GM06990 (cell line): ENCODE data around the gene KLF16.

Experiments used
- DNase-seq: peaks from one replicate; pipeline ENCODE4 v3.0.0-alpha.2; 2011; ENCODE audit not compliant: insufficient read length; ENCODE audit errors: extremely low read depth
- H3K27me3 ChIP-seq: replicated peaks from 2 replicates; pipeline ENCODE4 v1.6.0; 2011; ENCODE audit warnings: low read length; ENCODE audit not compliant: control insufficient read depth, insufficient read depth
- H3K36me3 ChIP-seq: 2 replicates; pipeline ENCODE4 v1.5.1; 2011; ENCODE audit warnings: low read length; ENCODE audit not compliant: control insufficient read depth, insufficient read depth
- H3K4me3 ChIP-seq: replicated peaks from 2 replicates; pipeline ENCODE4 v1.5.1; 2011; ENCODE audit warnings: low read depth, mild to moderate bottlenecking, control low read depth, low read length
- TF ChIP-seq, protein P1 (sequence below): IDR thresholded peaks from 2 replicates; pipeline ENCODE4 v1.5.1; 2011; ENCODE audit warnings: low read length, control low read depth, mild to moderate bottlenecking, inconsistent platforms; ENCODE audit not compliant: insufficient read depth, poor library complexity, severe bottlenecking

Gene KLF16

DNA sequence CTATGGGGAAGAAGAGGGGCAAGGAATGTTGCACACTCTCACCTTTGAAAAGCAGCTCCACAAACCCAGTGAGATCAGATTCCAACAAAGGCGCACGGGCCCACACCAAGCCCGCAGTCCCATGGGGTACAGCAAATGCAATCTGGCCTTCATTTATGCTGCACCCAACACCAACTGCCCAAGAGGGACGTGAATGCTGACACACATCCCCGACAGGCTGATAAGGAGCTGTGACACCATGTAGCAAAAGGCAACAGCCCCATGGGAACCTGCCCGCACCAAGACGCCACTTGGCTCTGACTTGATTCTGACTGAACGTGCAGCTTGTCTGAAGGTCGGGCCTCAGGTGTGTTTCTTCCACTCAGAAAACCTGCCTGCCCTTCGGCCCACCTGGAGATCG, 32.4 kb downstream of the KLF16 start:
- no peak for DNase-seq
- H3K27me3 ChIP-seq = no peaks in the 10 kb centered on the region
- H3K36me3 ChIP-seq = peaks cover 9% of the 10 kb centered on the region
- TF ChIP-seq, protein P1, sequence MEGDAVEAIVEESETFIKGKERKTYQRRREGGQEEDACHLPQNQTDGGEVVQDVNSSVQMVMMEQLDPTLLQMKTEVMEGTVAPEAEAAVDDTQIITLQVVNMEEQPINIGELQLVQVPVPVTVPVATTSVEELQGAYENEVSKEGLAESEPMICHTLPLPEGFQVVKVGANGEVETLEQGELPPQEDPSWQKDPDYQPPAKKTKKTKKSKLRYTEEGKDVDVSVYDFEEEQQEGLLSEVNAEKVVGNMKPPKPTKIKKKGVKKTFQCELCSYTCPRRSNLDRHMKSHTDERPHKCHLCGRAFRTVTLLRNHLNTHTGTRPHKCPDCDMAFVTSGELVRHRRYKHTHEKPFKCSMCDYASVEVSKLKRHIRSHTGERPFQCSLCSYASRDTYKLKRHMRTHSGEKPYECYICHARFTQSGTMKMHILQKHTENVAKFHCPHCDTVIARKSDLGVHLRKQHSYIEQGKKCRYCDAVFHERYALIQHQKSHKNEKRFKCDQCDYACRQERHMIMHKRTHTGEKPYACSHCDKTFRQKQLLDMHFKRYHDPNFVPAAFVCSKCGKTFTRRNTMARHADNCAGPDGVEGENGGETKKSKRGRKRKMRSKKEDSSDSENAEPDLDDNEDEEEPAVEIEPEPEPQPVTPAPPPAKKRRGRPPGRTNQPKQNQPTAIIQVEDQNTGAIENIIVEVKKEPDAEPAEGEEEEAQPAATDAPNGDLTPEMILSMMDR = no peak
- H3K4me3 ChIP-seq = no peak overlapping the region

DNA sequence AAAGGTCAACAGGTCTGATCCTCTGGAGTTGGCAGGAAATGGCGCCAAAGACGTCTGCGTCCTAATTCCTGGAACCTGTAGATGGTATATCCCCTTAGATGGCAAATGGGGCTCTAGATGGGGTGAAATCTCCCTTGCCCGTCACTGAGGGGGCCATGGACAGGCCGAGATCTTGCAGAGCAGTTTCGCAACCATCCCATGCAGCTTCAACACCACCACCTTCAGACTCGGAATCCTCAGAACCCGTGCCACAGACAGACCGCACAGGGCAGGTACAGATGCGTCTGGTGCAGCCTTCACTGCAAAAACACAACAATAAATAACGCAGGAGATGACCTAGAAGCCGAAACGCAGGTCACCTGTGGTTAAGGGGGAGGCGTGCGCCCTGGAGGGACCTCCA, 32.8 kb downstream of the KLF16 start:
- H3K27me3 ChIP-seq = no peaks in the 10 kb centered on the region
- DNase-seq = no peak
- TF ChIP-seq, protein P1 = no peak
- H3K36me3 ChIP-seq = peaks cover 12% of the 10 kb centered on the region
- H3K4me3 ChIP-seq = no peak overlapping the region

DNA sequence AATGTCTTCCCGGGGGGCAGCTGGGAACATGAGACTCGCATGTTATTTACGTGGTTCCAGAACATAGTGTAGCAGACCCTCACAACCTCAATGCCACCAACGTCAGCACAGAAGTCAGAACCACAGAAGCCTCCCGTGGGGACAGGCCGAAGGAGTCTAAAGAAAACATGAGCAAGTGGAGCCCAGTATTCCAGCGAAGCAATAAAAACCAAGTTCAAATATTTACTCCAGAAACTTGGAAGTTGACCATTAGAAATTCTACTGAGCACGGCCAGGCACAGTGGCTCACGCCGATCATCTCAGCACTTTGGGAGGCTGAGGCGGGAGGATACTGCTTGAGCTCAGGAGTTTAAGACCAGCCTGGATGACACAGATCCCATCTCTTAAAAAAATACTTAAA, 33.4 kb downstream of the KLF16 start:
- H3K27me3 ChIP-seq = no peaks in the 10 kb centered on the region
- peaks cover 12% of the 10 kb centered on the region for H3K36me3 ChIP-seq
- no peak overlapping the region for H3K4me3 ChIP-seq
- TF ChIP-seq, protein P1 = no peak
- no peak for DNase-seq

DNA sequence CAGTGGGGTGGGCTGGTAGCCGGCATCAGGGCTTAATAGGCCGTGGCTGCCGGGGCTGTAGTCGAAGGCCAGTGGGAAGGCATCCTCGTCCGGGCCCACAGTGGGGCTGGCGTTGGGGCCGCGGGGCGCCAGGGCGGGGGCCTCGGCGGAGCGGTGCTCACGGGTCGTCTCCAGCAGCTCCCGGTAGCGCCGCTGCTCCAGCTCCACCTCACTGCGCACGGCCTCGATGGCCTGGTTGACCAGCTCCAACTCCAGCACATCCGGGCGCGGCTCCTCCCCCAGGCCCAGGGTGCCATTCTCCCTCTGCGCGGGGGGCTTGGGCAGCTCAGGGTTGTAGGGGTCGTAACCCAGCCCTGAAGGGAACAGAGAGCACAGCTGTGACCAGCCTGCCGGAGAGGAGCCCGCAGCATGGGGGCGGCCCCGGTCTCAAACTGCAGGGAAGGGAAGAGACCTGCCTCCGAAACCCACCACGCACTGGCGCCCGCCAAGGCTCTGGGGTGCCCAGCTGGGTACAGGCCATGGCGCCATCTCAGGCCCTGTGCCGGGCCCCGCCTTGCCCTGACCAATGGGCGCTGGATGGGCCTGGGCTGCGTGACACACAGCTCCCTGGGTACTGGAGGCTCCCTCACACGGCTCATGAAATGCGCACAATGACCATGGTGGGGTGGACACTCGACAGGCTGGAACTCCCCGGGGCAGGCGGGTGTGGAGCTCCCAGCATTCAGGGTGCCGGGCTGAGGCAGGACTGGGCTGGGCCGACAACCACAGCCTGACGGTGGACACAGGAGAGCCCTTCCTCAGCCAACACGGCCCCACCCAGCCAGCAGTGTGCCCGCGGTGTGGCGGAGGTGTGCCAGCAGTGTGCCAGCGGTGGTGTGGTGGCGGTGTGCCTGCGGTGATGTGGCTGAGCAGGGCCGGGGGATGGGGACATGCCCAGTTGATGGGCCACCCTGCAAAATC, 34.8 kb downstream of the KLF16 start:
- H3K27me3 ChIP-seq = no peaks in the 10 kb centered on the region
- TF ChIP-seq, protein P1 = no peak
- H3K36me3 ChIP-seq = peaks cover 12% of the 10 kb centered on the region
- DNase-seq = no peak
- no peak overlapping the region for H3K4me3 ChIP-seq

DNA sequence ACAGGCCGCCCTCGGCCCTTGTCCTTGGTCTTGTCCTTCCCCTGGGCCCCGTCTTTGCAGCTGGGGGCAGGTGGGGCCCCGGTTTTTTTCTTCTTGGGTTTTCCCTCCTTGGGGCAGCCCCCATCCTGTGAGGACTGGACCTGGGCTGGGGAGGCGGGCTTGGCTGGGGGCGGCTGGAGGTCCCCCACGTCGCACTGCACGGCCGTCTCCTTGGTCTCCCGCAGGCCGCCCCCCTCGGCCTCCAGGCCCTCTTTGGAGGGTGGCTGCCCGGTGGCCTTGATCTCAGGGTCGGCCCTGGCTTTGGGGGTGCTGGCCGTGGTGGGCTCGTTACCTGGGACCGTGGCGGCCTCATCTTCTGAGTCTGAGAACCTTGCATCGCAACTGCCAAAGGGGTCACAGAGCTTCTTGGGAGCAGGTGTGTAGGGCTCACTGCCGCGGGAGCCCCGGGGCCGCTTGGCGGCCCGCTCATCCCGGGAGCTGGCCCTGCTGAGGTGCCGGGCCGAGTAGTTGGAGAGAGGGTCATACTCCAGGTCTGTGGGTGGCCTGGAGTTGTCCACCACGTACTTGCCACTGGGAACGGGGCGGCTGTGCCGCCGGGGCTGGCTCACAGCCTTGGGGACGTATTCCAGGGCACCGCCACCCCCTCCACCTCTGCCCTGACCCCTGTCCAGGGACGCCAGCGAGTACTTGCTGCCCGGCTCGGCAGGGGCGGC, 35.7 kb downstream of the KLF16 start:
- no peak for DNase-seq
- H3K27me3 ChIP-seq = no peaks in the 10 kb centered on the region
- H3K36me3 ChIP-seq = peaks cover 14% of the 10 kb centered on the region
- no peak overlapping the region for H3K4me3 ChIP-seq
- TF ChIP-seq, protein P1 = no peak
